GDM1 (cell line): Measurements from ENCODE around the gene ATG10.

Experiments used
- DNase-seq: peaks from one replicate; lab custom pipeline; 2025; lab: John Stamatoyannopoulos, UW

Gene ATG10

DNA sequence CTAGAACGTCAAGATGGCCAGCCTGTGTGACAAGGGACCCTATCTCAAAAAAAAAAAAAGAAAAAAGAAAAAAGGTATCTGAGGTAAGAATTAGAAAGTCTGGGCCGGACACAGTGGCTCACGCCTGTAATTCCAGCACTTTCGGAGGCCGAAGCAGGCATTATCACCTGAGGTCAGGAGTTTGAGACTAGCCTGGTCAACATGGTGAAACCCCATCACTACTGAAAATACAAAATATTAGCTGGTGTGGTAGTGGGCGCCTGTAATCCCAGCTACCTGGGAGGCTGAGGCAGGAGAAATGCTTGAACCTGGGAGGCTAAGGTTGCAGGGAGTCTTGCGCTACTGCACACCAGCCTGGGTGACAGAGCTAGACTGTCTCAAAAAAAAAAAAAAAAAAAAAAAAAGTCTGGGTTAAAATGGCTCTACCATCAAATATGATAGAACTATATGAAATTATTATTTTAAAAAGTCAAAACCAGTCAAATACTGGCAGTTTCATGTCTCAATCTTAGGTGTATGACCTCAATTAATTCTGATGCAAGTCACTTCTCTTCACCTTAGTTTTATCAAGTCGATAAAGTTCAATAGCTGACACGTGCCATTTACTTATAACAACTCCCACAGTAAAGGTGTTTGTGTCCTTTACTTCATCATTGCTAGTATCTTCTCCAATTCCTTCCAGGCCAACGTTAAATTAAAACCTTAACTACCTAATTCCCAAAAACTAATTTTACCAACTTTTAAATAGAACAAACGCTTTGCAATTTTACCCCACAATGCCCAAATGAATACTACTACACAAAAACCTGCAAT lies 305.2 kb downstream of the ATG10 start:
- no peak for DNase-seq

DNA sequence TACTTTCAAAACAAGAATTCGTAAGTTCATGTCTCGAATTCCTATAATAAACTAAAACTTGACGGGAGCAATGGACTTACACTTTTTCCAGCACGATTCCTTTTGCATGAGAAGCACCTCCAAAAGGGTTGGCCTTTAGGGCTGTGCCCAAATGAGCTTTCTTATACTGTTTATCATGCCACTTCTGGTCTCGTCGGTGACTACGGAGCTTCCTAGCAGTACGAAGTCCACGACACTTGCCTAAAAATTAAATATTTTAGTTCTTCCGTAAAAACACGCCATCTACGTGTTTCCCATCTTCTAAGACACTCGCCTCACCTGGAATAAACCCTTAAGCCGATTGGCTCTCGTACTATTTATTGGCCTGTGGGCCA lies 305.8 kb downstream of the ATG10 start:
- no peak for DNase-seq

- peak; percentile 87 for DNase-seq
Observed at GRCh38 chr5:82277987-82278710, 306.3 kb downstream of the ATG10 start, which contains the start of gene RPS23. Gene RPS23 (minus strand): TSS chr5:82278354. CDS start chr5:82278323, 31 bp downstream.

GRCh38 chr5:82278711-82279370 lies 307.0 kb downstream of the ATG10 start:
- no peak for DNase-seq

DNA sequence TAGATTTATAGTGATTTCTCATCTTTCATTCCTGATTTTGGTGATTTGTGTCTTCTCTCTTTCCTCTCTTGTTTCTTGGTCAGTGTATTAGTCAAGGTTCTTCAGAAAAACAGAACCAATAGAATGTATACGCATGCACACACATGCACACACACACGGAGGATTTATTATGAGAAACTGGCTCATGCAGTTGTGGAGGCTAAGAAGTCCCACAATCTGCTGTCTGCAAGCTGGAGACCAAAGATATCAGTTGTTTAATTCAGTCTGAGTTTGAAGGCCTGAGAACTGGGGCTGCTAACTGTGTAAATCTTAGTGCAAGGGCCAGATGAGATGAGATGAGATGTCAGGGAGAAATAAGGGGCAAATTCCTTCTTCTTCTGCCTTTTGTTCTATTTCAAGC lies 312.1 kb downstream of the ATG10 start:
- DNase-seq = no peak

DNA sequence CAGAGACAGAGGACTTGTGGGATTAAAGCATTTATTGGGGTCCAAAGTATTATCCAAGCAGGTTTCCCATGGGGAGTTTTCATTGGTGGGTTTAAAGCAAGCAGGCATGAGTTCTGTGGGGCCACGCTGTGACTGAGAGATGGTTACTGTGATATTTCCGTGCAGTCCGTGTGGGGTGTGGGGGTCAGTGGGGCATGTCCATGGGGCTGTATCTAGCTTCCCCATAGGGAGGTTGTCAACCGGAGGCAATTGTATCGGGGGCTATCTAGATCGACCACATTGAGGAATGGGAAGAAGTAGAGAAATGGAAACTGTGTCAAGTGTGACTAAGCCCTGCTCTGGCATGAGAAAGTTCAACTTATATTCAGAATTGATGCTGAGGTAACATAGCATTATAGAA lies 313.4 kb downstream of the ATG10 start:
- no peak for DNase-seq

- DNase-seq = no peak
Observed at GRCh38 chr5:82287625-82288024, 315.8 kb downstream of the ATG10 start.

- no peak for DNase-seq
Observed at GRCh38 chr5:82290005-82290404, 318.2 kb downstream of the ATG10 start.

- DNase-seq = no peak
Observed at GRCh38 chr5:82290908-82291307, 319.1 kb downstream of the ATG10 start.

DNA sequence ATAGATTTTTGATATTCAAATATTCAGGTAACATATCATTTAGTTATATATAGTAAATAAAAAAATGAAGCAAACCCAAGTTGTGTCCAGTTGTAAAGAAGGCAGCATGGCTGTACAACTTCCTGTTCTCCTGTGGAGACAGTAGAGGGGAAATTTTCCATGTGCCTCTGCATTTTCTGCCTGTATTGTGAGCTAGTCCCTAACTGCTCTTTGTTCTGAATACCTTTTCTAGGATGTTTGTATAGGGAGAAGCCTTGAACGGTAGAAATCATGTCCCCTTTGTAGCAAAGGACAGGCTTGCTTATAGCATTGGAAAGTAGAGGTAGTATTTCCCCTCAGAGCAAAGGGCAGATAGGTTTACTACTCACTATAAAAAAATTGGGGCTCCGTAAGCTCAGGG lies 319.6 kb downstream of the ATG10 start:
- no peak for DNase-seq

GRCh38 chr5:82295144-82295543 lies 323.3 kb downstream of the ATG10 start:
- no peak for DNase-seq

GRCh38 chr5:82295959-82296531 lies 324.2 kb downstream of the ATG10 start:
- DNase-seq = no peak

- DNase-seq = no peak
Observed at GRCh38 chr5:82296929-82297328, 325.1 kb downstream of the ATG10 start.

- DNase-seq = no peak
Observed at GRCh38 chr5:82297711-82298110, 325.9 kb downstream of the ATG10 start.

DNA sequence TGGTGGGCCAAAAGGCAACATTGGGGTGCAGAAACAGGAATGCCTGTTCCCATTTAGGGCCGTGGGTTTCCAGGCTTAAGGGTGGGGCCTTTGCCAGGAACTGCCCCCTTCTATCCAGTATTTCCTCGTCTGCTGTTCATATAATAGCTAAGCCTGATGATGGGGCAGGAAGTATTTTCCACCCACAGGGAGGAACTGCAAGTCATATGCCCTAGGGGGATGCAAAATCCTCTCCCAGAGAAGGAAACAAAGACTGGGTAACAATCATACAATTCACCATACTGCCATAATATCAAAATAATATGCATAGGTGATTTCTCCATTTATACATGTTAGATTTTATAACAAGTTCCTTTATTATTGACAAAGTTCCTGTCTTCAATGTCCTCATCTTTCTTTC lies 326.8 kb downstream of the ATG10 start:
- peak; percentile 12 for DNase-seq

DNA sequence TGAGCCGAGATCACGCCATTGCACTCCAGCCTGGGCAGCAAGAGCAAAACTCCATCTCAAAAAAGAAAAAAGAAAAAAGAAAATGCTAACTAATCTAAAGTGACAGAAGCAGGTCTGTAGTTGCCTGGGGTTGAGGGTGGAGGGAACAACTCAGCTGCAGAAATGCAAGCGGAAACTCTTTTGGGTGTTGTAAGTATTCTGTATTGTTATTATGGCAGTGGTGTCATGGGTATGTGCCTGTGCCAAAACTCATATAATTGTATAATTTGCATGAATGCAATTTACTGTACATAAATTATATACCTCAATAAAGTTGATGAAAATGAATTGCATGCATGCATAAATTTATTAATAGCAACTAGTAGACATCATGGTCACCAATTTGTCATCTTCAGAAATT lies 329.4 kb downstream of the ATG10 start:
- DNase-seq = no peak
